Smooth muscle cell (in vitro differentiated cells): ENCODE measurements around the gene MAML3. TPM values are rescaled to one million over a fixed set of nuclear protein-coding genes. Genes with fewer than 3 reads are reported as not detected.

Experiments used
- DNase-seq: peaks from one replicate; lab custom pipeline; 2025; ENCODE audit not compliant: unreplicated experiment; lab: John Stamatoyannopoulos, UW
- H2AFZ ChIP-seq: fragments of 200-600 bp; sonication (generic); 2 replicates; pipeline ENCODE4 v1.6.0; 2016; ENCODE audit warnings: antibody characterized with exemption, low read depth, mild to moderate bottlenecking
- H3F3A ChIP-seq: fragments of 200-600 bp; sonication (generic); 2 replicates; pipeline ENCODE4 v1.6.0; 2017; ENCODE audit warnings: antibody characterized with exemption, low read depth
- H3K27ac ChIP-seq: fragments of 200-600 bp; sonication (generic); 2 replicates; pipeline ENCODE4 v1.5.1; 2016; ENCODE audit warnings: low read depth, mild to moderate bottlenecking
- H3K27me3 ChIP-seq: fragments of 200-600 bp; sonication (generic); 2 replicates; pipeline ENCODE4 v1.6.1; 2016; ENCODE audit warnings: low read depth, mild to moderate bottlenecking
- H3K36me3 ChIP-seq: fragments of 200-600 bp; sonication (generic); 2 replicates; pipeline ENCODE4 v1.5.1; 2016; ENCODE audit warnings: low read depth
- H3K4me1 ChIP-seq: fragments of 200-600 bp; sonication (generic); 2 replicates; pipeline ENCODE4 v1.5.1; 2016; ENCODE audit warnings: low read depth
- H3K4me2 ChIP-seq: fragments of 200-600 bp; sonication (generic); 2 replicates; pipeline ENCODE4 v1.6.0; 2016; ENCODE audit warnings: mild to moderate bottlenecking
- H3K4me3 ChIP-seq: fragments of 200-600 bp; sonication (generic); 2 replicates; pipeline ENCODE4 v1.5.1; 2016; ENCODE audit warnings: mild to moderate bottlenecking
- H3K79me2 ChIP-seq: fragments of 200-600 bp; sonication (generic); 2 replicates; pipeline ENCODE4 v1.6.0; 2016; ENCODE audit warnings: low read depth, mild to moderate bottlenecking
- H3K9ac ChIP-seq: fragments of 200-600 bp; sonication (generic); 2 replicates; pipeline ENCODE4 v1.6.0; 2016; ENCODE audit warnings: low read depth
- H3K9me3 ChIP-seq: fragments of 200-600 bp; sonication (generic); replicated peaks from 2 replicates; pipeline ENCODE4 v1.5.1; 2016; ENCODE audit warnings: low read depth
- H4K20me1 ChIP-seq: fragments of 200-600 bp; sonication (generic); 2 replicates; pipeline ENCODE4 v1.6.0; 2016; ENCODE audit warnings: low read depth
- CTCF ChIP-seq: fragments of 200-600 bp; sonication (generic); IDR thresholded peaks from 2 replicates; pipeline ENCODE4 v1.5.1; 2017; ENCODE audit warnings: borderline replicate concordance, mild to moderate bottlenecking, antibody characterized with exemption; ENCODE audit not compliant: insufficient read depth, poor library complexity, severe bottlenecking
- WGBS: methylation state at CpG from one replicate; pipeline ENCODE4 v1.1.7; 2016; ENCODE audit warnings: low lambda C conversion rate; 5-methylcytosine and 5-hydroxymethylcytosine counted together
- polyA plus RNA-seq: library from polyadenylated mRNA; unstranded; fragments of >200 nt; fragmentation: Nextera tagmentation; extraction: Ambion mirVana; gene quantifications from 2 replicates; pipeline ENCODE4 v1.2.1, GENCODE V29; 2016
- total RNA-seq: library from RNA; depleted of rRNA; stranded (reverse); fragments of >200 nt; gene quantifications from 2 replicates; pipeline ENCODE4 v1.2.3, GENCODE V29; 2014

Gene MAML3
- total and polyA plus RNA-seq, 2 experiments from 2014 or later: 4.9 to 12.6 TPM

DNA sequence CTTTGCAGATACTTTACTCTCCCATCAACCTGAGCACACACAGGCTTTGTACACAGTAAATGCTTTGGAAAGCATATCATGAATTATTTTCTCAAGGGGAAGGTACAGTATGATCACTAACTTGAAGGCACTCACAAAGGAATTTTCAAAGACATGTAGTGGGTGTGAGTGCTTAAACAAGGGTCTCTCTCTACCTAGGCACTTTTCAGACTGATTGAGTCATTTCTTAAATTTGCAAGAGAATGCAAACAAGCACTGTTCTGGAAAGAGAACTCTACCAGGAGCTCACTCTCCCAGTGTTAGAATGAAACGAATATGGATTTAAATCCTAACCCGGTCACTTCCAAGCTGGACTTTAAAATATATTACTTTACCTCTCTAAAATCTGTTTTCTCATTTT lies 85.7 kb downstream of the MAML3 start:
- peak overlapping the region; percentile 71 for H3K4me2 ChIP-seq
- peak overlapping the region; percentile 95 for H3K27ac ChIP-seq
- H4K20me1 ChIP-seq: no peaks in the 10 kb centered on the region
- no peak for DNase-seq
- H3K27me3 ChIP-seq: no peaks in the 10 kb centered on the region
- H3K4me1 ChIP-seq: peaks cover 32% of the 10 kb centered on the region
- peaks cover 41% of the 10 kb centered on the region for H3F3A ChIP-seq
- 61% methylated on average over 2 of the region's 2 CpGs for WGBS
- no peak for TF ChIP-seq CTCF
- no peak overlapping the region for H2AFZ ChIP-seq
- no peaks in the 10 kb centered on the region for H3K9me3 ChIP-seq
- H3K79me2 ChIP-seq: peaks cover 52% of the 10 kb centered on the region
- H3K4me3 ChIP-seq: no peak overlapping the region
- no peaks in the 10 kb centered on the region for H3K36me3 ChIP-seq
- H3K9ac ChIP-seq: no peak overlapping the region

GRCh38 chr4:140066031-140066930 lies 87.7 kb downstream of the MAML3 start:
- Histone ChIP-seq H3K4me1 (peaks cover 47% of the 10 kb centered on the region), H3K4me2 (peak overlapping the region; percentile 74), H3K9me3 (no peaks in the 10 kb centered on the region), H3K27ac (peak overlapping the region; percentile 89), H3K27me3 (no peaks in the 10 kb centered on the region), H3K36me3 (no peaks in the 10 kb centered on the region), H2AFZ (no peak overlapping the region), H4K20me1 (no peaks in the 10 kb centered on the region), H3K4me3 (no peak overlapping the region), H3K9ac (peak overlapping the region; percentile 35), H3F3A (peaks cover 38% of the 10 kb centered on the region), H3K79me2 (peaks cover 57% of the 10 kb centered on the region)
- WGBS: 63% methylated on average over 3 of the region's 3 CpGs
- DNase-seq: no peak
- TF ChIP-seq CTCF: no peak

DNA sequence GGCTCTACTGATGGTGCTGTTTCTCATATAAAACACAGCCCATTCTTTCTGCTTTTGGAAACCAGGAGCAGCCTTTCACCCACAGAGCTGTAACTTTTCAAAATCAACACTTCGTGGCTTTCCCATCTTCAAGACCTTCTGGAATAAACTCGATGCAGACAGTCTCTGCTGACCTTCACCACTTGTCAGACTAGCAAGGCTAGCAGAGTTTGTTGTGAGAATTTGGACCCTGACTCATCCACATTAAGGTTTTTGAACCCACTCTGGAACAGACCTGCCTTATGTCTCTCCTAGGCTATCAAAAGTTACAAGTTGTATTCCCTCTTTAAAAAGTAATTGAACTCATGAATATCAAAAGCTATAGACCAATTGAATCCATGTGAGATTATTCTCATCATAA lies 88.6 kb downstream of the MAML3 start:
- Histone ChIP-seq H3F3A (peaks cover 39% of the 10 kb centered on the region), H3K79me2 (peaks cover 59% of the 10 kb centered on the region), H3K4me1 (peaks cover 47% of the 10 kb centered on the region), H3K27ac (peak overlapping the region; percentile 89), H4K20me1 (no peaks in the 10 kb centered on the region), H3K4me2 (peak overlapping the region; percentile 74), H3K9ac (peak overlapping the region; percentile 30), H3K36me3 (no peaks in the 10 kb centered on the region), H3K27me3 (no peaks in the 10 kb centered on the region), H2AFZ (no peak overlapping the region), H3K9me3 (no peaks in the 10 kb centered on the region), H3K4me3 (no peak overlapping the region)
- DNase-seq: no peak
- TF ChIP-seq CTCF: no peak
- WGBS: 0% methylated on average over 2 of the region's 2 CpGs
